HPDE6-E6E7 (cell line): ENCODE data around the gene WDR47.
"Not testable (repeated sequence)": the region's sequence is repeated elsewhere in the genome, so short reads cannot be mapped to it uniquely, and the experiment has no call there.

Source experiments
- DNase-seq: peaks from one replicate; pipeline ENCODE4 v3.0.0; 2011; ENCODE audit warnings: missing footprints; ENCODE audit errors: extremely low spot score

The WDR47 gene

DNA sequence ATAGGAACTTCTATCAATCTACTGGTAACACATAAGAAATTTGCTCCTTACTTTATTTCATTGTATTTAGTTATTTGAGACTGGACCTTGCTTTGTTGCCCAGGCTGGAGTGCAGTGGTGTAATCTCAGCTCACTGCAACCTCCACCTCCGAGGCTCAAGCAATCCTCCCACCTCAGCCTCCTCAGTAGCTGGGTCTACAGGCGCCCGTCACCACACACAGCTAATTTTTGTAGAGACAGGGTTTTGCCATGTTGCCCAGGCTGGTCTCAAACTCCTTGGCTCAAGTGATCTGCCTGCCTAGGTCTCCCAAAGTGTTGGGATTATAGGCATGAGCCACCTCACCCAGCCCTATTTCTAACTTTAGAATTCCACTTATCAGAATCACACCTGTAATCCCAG lies 10.2 kb upstream of the WDR47 start:
- not testable (repeated sequence) for DNase-seq

DNA sequence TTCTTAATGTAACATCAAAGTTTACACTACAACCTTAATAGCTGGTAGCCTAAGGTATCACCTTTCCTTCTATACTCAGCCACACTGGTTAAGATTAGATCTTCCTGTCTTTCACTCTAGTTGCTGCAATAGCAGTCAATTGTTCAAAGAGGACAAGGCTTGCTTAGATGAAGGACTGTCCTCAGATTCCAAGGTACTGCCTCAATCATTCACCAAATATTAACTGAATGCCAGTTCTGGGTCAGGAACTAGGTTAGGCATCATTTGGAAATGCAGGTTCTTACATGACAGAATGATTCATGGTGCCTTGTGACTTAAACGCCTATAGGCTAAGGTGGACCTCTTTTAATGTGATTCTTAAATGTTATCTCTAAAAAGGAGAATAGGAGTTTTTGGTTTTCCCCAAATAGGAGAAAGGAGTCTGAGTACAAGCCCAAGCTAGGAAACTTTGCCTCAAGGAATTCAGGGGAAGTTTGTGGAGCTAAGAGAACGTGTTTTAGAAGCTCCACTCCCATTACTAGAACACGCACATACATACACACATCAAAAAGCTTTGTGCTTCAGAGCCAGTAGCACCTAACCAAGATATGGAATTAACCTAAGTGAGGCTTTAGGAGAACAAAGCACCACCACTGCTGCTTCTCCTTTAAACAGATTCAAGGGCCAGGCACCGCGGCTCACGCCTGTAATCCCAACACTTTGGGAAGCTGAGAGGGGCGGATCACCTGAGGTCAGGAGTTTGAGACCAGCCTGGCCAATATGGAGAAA lies 8.5 kb upstream of the WDR47 start:
- peak; percentile 60 for DNase-seq

DNA sequence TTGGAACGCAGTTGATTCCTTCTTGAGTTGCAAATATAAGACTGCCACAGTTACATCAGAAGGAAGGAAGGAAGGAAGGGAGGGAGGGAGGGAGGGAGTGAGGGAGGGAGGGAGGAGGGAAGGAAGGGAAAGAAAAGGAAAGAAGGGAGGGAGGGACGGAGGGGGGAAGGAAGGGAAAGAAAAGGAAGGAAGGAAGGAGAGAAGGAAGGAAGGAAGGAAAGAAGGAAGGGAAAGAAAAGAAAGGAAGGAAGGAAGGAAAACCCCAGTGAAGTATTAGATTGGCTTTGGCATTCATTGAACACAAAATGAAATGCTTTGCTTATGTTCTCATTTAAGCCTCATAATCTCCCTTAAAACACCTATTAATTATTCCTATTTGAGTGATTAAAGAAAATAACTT lies 6.4 kb upstream of the WDR47 start:
- no peak for DNase-seq

DNA sequence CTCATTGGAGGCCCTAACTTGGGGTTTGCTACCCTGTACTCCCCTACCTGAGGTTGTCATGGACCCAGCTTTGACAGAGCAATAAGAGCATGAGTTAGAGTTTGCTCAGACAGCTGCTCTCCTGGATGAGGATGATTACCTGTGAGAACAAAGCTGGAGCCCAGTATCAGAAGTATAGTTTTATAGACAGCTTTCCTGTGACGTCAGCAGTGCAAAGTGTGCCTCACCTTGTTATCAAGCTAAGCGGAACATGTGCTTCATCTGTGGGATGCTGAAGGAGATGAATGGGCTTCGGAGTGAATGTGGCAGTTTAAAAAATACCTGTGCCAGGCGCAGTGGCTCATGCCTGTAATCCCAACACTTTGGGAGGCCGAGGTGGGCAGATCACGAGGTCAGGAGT lies 5.4 kb upstream of the WDR47 start:
- no peak for DNase-seq

DNA sequence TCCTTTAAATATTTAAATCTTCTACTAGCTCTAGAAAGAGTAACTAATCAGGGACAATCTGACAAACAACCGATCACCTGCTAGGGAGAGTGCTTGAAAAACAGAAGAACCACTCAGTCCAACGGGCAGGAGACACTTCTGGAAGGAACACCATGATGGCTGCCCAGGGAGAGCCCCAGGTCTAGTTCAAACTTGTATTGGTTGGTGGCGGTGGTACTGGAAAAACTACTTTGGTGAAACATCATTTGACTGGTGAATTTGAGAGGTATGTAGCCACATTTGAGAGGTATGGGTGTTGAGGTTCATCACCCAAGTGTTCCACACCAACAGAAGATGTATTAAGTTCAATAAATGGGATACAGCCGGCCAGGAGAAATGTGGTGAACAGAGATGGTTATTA lies 4.8 kb upstream of the WDR47 start:
- no peak for DNase-seq

DNA sequence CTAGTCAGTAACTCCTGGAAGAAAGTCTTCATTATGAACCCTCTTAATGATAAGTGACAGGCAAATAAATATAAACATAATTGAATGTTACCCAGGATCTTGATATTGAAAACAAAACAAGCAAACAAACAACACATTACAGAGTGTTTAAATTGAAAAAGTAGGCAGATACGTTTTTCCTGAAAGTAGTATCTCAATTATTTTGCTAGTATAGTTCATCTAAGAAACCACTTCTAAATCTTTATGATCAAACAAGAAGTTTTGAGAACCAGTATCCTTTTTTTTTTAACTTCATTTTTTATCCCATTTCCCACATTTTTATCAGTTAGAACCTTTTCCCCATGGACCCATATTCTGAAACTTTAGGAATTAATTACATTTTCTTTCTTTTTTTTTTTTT lies 3.7 kb upstream of the WDR47 start:
- no peak for DNase-seq

DNA sequence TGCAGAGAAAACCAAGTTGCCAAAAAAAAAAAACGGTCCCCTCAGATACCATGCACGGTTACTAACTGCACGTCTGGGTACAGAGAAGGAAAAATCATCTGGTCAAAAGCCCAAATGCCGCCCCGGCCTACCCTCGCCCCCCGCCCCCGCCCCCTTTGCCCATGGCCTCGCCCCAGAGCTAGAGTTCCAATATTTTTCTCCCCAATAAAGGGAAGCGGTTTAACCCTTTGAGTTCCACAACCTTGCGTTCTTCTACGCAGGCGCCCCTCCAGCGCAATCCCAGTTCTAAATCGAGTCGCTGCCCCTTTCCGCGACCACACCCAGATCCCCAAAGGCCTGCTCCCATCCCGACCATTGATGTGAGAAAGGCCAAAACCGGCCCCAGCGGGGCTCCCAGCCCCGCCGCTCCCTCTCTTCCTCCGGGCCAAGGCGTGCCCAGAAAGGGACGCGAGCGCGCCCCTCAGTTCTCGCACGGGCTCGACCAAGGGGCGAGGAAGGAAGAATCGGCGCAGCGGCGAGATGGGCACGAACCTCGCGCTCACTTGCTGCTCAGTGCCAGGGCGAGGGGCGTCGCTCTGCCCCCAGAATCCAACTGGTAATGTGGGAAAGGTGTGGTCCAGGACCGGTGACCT lies 797 bp downstream of the WDR47 start:
- peak; percentile 11 for DNase-seq

DNA sequence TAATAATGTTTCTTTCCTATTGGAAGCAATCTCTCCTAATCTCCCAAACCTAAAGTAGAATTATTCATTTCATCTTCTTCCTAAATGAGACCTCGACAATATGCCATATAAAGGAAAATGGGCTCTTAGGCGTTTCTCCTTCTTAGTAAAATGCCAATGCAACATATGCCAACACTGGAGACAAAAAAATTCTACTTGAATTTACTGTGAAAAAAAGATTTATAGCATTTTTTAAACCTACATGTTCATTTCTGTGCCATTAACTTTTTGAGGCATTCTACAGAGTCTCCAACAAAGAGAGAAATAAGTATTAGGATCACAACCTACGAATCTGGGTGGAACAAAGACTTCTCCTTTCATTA lies 1.3 kb downstream of the WDR47 start:
- DNase-seq, result no peak

DNA sequence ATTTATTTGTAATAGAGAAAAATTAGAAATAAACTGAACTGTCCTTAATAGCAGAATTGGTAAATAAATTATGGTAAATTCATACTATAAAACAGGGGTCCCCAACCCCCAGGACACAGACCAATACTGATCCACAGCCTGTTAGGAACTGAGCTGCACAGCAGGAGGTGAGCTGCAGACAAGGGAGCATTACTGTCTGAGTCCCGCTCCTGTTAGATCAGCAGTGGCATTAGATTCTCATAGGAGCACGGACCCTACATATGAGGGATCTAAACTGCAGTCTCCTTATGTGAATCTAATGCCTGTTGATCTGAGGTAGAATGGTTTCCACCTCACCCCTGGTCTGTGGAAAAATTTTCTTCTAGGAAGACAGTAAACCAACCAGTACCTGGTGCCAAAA lies 7.5 kb downstream of the WDR47 start:
- DNase-seq, result no peak

DNA sequence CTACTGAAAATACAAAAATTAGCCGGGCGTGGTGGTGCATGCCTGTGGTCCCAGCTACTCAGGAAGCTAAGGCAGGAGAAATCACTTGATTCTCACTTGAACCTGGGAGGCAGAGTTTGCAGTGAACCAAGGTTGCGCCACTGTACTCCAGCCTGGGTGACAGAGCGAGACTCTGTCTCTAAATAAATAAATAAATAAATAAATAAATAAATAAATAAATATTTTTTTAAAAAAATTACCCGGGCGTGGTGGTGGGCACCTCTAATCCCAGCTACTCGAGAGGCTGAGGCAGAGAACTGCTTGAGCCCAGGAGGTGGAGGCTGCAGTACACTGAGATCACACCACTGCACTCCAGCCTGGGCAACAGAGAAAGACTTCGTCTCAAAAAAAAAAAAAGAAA lies 12.4 kb downstream of the WDR47 start:
- not testable (repeated sequence) for DNase-seq

DNA sequence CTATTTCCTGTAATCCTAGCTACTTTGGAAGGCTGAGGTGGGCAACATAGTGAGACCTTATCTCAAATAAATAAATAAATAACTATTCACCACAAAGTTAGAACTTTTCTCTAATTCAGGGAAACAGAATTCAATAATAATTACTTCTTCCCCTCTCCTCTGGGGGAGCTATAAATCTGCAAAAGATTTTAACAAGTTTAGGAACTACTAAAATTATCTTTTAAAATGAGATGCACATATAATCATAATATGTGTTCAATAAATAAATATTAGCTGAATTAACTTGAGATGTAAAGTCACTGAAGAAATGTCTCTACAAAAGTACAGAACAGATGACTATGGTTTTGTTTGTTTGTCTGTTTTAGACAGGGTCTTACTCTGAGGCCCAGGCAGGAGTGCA lies 14.1 kb downstream of the WDR47 start:
- no peak for DNase-seq

DNA sequence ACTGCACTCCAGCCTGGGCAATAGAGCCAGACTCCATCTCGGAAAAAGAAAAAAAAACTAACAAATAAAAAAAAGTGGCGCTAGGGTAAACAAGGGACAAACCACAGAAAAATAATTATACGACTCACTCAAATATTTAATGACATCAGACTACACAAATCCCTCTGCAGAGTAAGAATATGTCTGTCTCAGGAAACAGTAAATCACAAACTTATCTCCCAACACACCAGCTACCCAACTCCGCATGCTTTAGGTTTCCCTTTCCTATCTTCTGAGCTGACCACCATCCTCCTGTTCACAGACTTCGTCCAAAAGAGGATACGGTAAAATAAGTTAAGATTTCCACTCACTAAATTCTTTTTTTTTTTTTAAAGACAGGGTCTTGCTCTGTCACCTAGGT lies 16.2 kb downstream of the WDR47 start:
- no peak for DNase-seq

DNA sequence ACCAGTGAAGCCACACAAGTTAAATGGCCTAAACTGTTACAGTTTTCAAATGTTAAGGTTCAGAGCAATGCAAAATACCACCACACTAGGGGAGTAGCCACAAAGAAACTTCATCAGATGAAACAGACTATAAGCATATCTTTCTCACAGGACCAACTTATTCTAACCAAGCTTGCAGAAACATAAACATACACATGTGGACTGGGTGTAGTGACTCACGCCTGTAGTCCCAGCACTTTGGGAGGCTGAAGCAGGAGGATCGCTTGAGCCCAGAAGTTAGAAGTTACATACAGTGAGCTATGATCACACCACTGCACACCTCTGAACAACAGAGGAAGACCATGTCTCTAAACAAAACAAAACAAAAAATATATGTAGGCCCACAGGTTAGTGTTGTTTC lies 17.3 kb downstream of the WDR47 start:
- no peak for DNase-seq

DNA sequence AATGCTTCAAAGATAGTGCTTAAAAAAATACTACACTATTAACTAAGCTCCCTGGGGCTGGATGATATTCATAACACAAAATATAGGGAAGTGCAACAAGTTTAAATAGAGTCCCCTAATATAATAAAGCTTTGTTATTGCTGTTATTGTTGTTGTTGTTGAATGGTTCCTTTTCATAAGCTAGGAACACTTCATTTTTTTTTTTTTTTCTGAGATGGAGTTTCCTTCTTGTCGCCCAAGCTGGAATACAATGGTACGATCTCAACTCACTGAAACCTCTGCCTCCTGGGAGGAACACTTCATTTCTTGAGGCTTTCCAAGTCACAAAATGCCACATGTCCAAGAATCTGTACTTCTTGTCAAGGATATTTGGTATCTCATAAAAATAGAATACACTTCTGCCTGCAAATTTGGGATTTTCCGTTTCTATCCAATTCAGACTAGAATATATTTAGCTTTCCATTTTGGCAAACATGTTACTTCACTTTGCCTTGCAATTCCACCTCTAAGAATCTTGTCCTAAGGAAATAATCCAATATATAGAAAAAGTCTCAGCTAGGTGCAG lies 21.1 kb downstream of the WDR47 start:
- no peak for DNase-seq

DNA sequence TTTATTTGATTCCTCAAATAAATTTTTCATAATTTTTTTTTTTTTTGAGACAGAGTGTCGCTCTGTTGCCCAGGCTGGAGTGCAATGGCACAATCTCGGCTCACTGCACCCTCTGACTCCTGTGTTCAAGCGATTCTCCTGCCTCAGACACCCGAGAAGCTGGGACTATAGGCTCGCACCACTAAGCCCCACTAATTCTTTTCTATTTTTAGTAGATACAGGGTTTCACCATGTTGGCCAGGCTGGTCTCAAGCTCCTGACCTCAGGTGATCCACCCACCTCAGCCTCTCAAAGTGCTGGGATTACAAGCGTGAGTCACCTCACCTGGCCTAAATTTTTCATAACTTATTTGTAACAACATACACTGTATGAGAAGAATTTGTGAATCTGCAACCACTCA lies 24.2 kb downstream of the WDR47 start:
- DNase-seq, result not testable (repeated sequence)

DNA sequence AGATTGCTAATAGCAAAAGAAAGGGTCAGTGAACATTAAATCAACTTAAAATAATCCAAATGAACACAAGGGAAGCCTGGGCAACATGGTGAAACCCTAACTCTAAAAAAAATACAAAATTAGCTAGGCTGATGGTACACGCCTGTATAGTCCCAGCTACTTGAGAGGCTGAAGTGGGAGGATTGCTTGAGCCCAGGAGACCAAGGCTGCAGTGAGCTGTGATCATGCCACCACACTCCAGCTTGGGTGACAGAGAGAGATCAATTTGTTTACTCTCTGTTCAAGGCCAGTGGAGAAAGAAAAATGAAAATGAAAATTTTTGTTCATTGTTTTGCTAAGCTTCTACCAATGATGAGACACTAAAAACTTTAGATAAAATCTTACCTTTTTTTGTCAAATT lies 24.8 kb downstream of the WDR47 start:
- DNase-seq, result no peak

DNA sequence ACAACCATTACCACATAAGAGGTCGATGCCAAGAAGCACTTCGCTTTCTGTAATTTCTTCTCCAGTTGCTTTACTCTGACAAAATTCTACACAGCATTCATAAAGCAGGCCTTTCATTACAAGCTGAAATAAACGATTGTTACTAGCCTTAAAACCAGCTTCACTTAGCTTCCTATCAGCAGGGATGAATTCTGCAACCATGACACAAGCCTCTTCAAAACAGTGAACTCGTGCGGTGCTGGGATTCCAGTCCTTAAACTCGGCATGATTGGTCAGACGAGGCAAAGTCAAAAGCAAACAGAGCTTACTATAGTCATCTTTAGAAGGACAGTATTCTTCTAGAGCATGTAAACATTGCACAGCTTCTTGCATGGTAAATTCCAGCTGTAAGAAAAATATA lies 30.6 kb downstream of the WDR47 start:
- DNase-seq, result no peak

DNA sequence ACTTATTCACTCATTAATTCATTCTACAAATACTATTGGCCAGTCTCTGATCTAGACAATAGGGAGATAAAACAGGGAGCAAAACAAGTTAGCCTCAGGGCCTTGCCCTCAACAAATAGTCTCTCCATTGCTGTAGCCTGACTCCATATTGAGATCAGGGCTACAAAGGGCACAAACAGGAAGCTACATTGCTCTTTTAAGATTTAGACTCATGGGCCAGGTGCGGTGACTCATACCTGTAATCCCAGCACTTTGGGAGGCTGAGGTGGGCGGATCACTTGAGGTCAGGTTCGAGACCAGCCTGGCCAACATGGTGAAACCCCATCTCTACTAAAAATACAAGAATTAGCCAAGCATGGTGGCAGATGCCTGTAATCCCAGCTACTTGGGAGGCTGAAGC lies 45.3 kb downstream of the WDR47 start:
- not testable (repeated sequence) for DNase-seq

DNA sequence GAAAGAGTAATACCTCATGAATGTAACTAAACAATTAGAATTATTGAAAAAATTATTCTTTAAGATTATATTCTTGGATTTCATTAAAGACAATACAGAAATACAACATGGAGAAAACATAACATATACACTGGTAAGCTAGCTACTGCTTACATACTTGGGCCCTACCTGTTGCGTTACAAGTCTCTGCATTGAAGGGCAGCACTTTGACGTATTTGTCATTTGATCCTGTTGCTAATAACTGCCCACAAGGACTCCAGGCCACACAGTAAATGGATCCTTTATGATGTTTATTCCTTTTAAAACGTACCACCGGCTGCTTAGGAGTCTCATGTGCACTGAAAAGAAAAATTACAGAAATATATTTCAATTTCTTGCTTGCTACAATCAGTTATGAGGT lies 58.8 kb downstream of the WDR47 start:
- DNase-seq, result no peak

DNA sequence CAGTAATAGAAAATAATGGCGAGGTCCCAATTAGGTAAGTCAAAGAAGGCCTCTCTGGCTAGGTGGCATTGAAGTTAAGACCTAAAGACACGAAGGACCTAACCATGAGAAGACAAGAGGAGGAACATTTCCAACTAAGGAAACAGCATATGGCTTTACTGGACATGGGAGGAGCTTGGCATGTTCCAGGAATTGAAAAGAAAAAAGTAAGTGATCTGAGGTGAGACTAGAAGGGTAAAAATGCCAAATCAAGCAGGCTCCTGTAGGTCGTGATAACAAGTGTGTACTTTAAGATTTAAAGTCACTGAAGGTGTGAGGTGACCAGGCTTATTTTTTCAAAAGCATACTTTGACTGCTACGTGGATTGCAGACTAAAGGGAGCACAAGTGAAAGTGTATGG lies 65.2 kb downstream of the WDR47 start:
- no peak for DNase-seq

DNA sequence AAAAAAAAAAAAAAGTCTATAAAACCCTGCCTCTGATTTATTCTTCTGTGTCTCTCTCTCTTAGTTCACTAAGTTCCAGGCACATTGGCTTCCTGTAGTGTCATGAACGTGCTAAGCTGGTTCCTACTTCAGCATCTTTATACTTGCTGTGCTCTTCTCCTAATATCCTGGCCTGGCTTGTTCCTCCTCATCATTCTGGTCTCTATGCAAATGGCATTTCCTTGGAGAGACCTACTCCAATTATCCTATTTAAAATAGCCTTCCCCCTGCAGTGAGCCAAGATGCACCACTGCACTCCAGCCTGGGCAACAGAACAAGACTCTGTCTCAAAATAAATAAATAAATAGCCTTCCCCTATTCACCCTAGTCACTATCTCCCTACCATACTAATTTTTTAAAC lies 69.0 kb downstream of the WDR47 start:
- no peak for DNase-seq

DNA sequence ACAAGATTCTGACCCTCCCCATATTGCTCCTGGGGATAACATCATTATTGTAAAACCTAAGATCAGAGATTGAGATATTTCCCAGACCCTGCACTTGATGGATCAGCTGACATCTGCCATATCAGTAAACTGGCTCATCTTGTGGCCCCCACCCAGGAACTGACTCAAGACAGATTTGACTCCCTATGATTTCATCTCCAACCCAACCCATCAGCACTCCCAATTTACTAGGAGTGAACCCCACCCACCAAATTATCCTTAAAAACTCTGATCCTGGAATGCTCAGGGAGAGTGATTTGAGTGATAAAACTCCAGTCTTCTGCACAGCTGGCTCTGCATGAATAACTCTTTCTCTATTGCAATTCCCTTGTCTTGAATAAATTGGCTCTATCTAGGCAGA lies 72.6 kb downstream of the WDR47 start:
- DNase-seq, result no peak

DNA sequence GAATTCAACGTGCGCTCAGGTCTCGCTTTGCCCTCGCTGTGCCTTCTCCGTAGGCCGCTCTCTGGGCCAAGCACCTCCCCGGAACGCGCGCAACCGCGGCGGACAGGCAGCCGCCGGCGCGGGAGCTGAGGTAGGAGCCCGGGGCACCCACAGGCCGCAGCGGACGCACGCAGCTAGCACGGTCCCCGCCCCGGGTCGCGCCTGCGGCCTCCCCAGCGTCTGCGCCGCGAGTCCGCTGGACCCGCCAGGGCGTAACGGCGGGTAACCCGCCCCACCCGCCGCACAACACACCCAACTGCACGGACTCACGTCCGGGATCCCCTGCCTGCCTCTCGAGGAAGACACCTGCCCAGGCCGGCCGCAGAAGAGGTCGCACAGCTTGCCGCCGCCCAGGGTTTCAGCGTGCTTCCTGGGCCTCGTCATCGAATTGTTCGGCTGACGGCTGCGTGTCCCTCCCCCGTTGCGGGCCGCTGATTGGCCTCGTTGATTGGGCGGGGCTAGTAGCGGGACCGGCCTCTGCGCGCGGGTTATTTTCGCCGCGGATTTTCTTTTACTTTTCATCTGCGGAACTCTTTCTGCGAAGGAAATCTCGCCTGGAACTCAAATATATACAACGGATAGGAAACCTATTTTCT lies 78.7 kb downstream of the WDR47 start, which contains the start of gene CLCC1:
Gene CLCC1 (minus strand): TSS at position 433 of the 635 bp plus-strand sequence. CDS start 13,047 bp downstream, outside the sequence.
- peak; percentile 94 for DNase-seq
